Endodermal cell (in vitro differentiated cells): Measurements from ENCODE around the gene UBFD1. TPM values are rescaled to one million over a fixed set of nuclear protein-coding genes. Genes with fewer than 3 reads are reported as not detected.

Experiments
- DNase-seq: peaks from one replicate; pipeline ENCODE4 v3.0.0-alpha.2; 2017
- H3K27ac ChIP-seq: 2 replicates; pipeline ENCODE4 v1.5.1; 2013; ENCODE audit warnings: mild to moderate bottlenecking, low read depth, low read length, moderate library complexity
- H3K27me3 ChIP-seq: 2 replicates; pipeline ENCODE4 v1.6.1; 2013; ENCODE audit warnings: mild to moderate bottlenecking, low read length, moderate library complexity; ENCODE audit not compliant: insufficient read depth, control insufficient read depth, poor library complexity, severe bottlenecking
- H3K36me3 ChIP-seq: 2 replicates; pipeline ENCODE4 v1.7.0; 2013; ENCODE audit warnings: mild to moderate bottlenecking, low read length, moderate library complexity; ENCODE audit not compliant: control insufficient read depth, insufficient read depth
- H3K4me1 ChIP-seq: one replicate; pipeline ENCODE4 v1.7.0; 2013; ENCODE audit warnings: low read length; ENCODE audit not compliant: control insufficient read depth, insufficient read depth
- H3K4me3 ChIP-seq: 2 replicates; pipeline ENCODE4 v1.5.1; 2013; ENCODE audit warnings: mild to moderate bottlenecking, low read length, moderate library complexity
- H3K9ac ChIP-seq: 2 replicates; pipeline ENCODE4 v1.6.1; 2013; ENCODE audit warnings: mild to moderate bottlenecking, low read length, moderate library complexity; ENCODE audit not compliant: poor library complexity, severe bottlenecking; ENCODE audit errors: extremely low read depth
- H3K9me3 ChIP-seq: 2 replicates; pipeline ENCODE4 v1.6.1; 2013; ENCODE audit warnings: mild to moderate bottlenecking, low read length, moderate library complexity; ENCODE audit not compliant: control insufficient read depth
- H3K27ac Mint-ChIP-seq: 2 replicates; pipeline ENCODE4 v1.8.0; 2020; ENCODE audit warnings: mixed read lengths
- H3K27me3 Mint-ChIP-seq: 2 replicates; pipeline ENCODE4 v1.8.0; 2021; ENCODE audit warnings: mild to moderate bottlenecking, mixed read lengths; ENCODE audit not compliant: insufficient read depth
- H3K36me3 Mint-ChIP-seq: 2 replicates; pipeline ENCODE4 v1.8.0; 2020; ENCODE audit warnings: low read depth, mixed read lengths
- H3K4me1 Mint-ChIP-seq: 2 replicates; pipeline ENCODE4 v1.8.0; 2020; ENCODE audit warnings: mixed read lengths
- H3K4me3 Mint-ChIP-seq: 2 replicates; pipeline ENCODE4 v1.8.0; 2020; ENCODE audit warnings: mild to moderate bottlenecking, moderate library complexity, mixed read lengths
- H3K9me3 Mint-ChIP-seq: 2 replicates; pipeline ENCODE4 v1.8.0; 2020; ENCODE audit warnings: mild to moderate bottlenecking, mixed read lengths
- WGBS, 2 experiments: methylation state at CpG; one replicate each; pipeline versions ENCODE4 v1.1.5 to v1.1.7; 2013; ENCODE audit warnings: missing lambda C conversion rate in 2 of 2, mixed read lengths in 1 of 2; ENCODE audit not compliant: insufficient coverage in 1 of 2, insufficient read length in 1 of 2; 5-methylcytosine and 5-hydroxymethylcytosine counted together
- total RNA-seq, 2 donors: library from RNA; stranded (reverse); fragmentation: NEBNext Ultra II Directional in 1 of 2; extraction: Animal tissue kit (Norgen Biotek cat#: 25700) in 1 of 2; gene quantifications; 2 replicates in 1 of 2; 3 replicates in 1 of 2; pipeline ENCODE4 v1.2.1, GENCODE V29; 2021
- TF ChIP-seq, protein P1 (sequence below): fragments of 200-600 bp; sonication (generic); conservative IDR thresholded peaks from 2 replicates; pipeline ENCODE4 v1.5.0; 2021; ENCODE audit warnings: antibody characterized with exemption, mild to moderate bottlenecking

Gene UBFD1
- total RNA-seq, 2 donors from 2014 or later, result 105 to 113 TPM

DNA sequence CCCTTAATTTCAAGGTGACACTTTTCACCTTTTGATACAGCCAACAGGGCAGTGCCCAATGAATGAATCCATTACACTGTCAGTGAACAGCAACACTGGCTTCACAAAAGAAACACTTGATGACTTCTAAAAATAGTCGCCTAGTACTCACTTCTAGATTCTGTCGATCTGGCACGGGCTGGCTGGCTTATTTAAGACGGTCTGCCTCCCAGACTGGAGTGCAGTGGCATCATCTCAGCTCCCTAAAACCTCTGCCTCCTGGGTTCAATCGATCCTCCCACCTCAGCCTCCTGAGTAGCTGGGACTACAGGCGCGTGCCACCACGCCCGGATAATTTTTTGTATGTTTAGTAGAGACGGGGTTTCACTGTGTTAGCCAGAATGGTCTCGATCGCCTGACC, 36.7 kb downstream of the UBFD1 start:
- H3K4me3 Mint-ChIP-seq, result peak overlapping the region; percentile 81
- H3K36me3 Mint-ChIP-seq, result peaks cover 38% of the 10 kb centered on the region
- H3K9me3 ChIP-seq, result no peaks in the 10 kb centered on the region
- no peak overlapping the region for H3K27ac ChIP-seq
- no peak overlapping the region for H3K27ac Mint-ChIP-seq
- peaks cover 42% of the 10 kb centered on the region for H3K36me3 ChIP-seq
- H3K4me1 ChIP-seq, result peaks cover 2% of the 10 kb centered on the region
- TF ChIP-seq, protein P1, sequence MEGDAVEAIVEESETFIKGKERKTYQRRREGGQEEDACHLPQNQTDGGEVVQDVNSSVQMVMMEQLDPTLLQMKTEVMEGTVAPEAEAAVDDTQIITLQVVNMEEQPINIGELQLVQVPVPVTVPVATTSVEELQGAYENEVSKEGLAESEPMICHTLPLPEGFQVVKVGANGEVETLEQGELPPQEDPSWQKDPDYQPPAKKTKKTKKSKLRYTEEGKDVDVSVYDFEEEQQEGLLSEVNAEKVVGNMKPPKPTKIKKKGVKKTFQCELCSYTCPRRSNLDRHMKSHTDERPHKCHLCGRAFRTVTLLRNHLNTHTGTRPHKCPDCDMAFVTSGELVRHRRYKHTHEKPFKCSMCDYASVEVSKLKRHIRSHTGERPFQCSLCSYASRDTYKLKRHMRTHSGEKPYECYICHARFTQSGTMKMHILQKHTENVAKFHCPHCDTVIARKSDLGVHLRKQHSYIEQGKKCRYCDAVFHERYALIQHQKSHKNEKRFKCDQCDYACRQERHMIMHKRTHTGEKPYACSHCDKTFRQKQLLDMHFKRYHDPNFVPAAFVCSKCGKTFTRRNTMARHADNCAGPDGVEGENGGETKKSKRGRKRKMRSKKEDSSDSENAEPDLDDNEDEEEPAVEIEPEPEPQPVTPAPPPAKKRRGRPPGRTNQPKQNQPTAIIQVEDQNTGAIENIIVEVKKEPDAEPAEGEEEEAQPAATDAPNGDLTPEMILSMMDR, result no peak
- WGBS, 2 experiments, result 96 to 97% methylated on average over 11 to 12 of the region's 12 CpGs
- no peak overlapping the region for H3K9ac ChIP-seq
- H3K9me3 Mint-ChIP-seq, result no peaks in the 10 kb centered on the region
- no peaks in the 10 kb centered on the region for H3K27me3 Mint-ChIP-seq
- H3K4me1 Mint-ChIP-seq, result peaks cover 9% of the 10 kb centered on the region
- DNase-seq, result no peak
- H3K27me3 ChIP-seq, result no peaks in the 10 kb centered on the region
- no peak overlapping the region for H3K4me3 ChIP-seq

DNA sequence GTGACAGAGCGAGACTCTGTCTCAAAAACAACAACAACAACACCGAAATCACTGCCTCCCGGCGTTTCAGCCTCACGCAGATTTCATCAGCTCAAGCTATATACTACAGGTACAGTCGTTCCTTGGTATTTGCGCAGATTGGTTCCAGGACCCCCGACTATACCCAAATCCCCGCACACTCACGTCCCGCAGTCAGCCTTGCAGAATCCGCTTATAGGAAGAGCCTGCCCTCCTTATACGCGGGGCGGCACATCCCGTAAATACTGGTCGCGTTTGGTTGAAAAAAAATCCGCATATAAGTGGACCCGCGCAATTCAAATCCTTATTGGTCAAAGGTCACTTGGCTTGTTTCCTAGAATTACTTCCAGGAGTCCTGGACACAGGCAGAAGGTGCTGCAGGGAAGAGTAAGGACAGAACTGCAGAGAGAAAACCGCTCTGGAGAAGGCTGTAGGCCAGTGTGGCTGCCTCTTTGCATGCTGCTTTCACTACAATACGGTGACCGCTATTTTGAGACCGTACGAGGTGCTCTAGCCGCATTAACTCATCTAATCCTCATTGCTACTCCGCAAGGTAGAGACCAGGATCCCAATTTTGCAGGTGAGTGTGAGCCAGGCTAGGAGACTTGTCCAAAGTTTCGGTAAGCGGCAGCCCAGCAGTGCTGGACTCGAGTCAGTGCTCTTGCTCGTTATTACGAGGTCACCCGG, 37.9 kb downstream of the UBFD1 start:
- Mint-ChIP-seq H3K9me3 (no peaks in the 10 kb centered on the region), H3K4me1 (peaks cover 14% of the 10 kb centered on the region), H3K27me3 (no peaks in the 10 kb centered on the region), H3K36me3 (peaks cover 29% of the 10 kb centered on the region), H3K27ac (peak overlapping the region; percentile 58), H3K4me3 (peak overlapping the region; percentile 81)
- H3K4me1 ChIP-seq, result peaks cover 2% of the 10 kb centered on the region
- no peak for DNase-seq
- WGBS, 2 experiments, result 21 to 34% methylated on average over 20 to 34 of the region's 34 CpGs
- peak overlapping the region; percentile 100 for H3K4me3 ChIP-seq
- H3K36me3 ChIP-seq, result peaks cover 30% of the 10 kb centered on the region
- H3K9me3 ChIP-seq, result no peaks in the 10 kb centered on the region
- TF ChIP-seq, protein P1, result no peak
- peak overlapping the region; percentile 74 for H3K27ac ChIP-seq
- no peaks in the 10 kb centered on the region for H3K27me3 ChIP-seq
- peak overlapping the region; percentile 91 for H3K9ac ChIP-seq

DNA sequence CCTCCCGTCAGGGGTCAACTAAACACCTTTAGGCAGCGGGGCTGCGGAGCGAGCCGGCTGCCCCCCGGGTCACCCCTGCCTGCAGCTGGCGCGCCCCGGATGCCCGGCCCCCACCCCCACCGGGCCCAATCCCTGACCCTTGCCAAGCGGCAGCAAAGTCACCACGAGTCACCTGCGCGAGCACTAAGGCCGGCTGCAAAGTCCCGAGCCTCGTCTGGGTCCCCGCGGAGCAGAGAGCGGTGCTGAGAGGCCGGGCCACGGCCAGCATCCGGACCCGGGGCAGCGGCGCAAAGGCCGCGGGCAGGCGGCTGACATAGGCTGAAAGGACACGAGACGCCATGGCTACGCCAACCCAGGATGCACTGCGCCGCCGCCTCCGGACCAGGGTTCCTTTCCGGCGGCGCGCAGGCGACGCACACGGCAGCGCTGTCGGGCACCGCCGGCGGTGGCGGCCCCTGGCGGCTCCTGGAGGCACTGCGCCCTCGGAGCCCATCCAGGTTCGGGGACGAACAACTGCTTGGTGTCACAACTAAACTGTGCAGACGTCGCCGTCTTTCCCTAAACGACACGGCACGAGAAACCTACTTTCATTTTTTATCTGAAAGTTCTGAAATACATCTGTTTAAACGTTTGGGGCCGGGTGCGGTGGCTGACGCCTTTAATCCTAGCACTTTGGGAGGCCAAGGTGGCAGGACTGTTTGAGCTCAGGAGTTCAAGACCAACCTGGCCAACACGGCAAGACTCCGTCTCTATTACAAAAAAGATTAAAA, 38.6 kb downstream of the UBFD1 start, which contains the start of gene NDUFAB1:
TSS of gene NDUFAB1 (minus strand) at position 366 of the 770 bp plus-strand sequence. CDS start at position 340, 26 bp downstream.
- Mint-ChIP-seq H3K4me1 (peaks cover 18% of the 10 kb centered on the region), H3K27ac (peak within 1 kb of the TSS; percentile 64), H3K4me3 (peak within 1 kb of the TSS; percentile 81), H3K9me3 (no peaks in the 10 kb centered on the region), H3K36me3 (peaks cover 25% of the 10 kb centered on the region), H3K27me3 (no peaks in the 10 kb centered on the region)
- Histone ChIP-seq H3K4me3 (peak within 1 kb of the TSS; percentile 100), H3K27ac (peak within 1 kb of the TSS; percentile 74), H3K36me3 (peaks cover 23% of the 10 kb centered on the region), H3K4me1 (peaks cover 2% of the 10 kb centered on the region), H3K27me3 (no peaks in the 10 kb centered on the region), H3K9me3 (no peaks in the 10 kb centered on the region), H3K9ac (peak within 1 kb of the TSS; percentile 91)
- 3 to 6% methylated on average over 46 to 65 of the region's 67 CpGs for WGBS, 2 experiments
- peak; percentile 96 for DNase-seq
- TF ChIP-seq, protein P1, result peak; percentile 99
